Measurements from ENCODE around the gene HTR3E. TPM values are rescaled to one million over a fixed set of nuclear protein-coding genes. Genes with fewer than 3 reads are reported as not detected.

HTR3E gene
- total and polyA plus RNA-seq, 2 of the 13 experiments (the other 11 are each of a cell fraction or from before 2014, with no cell fraction given): not detected

GRCh38 chr3:184135149-184135910, 38.5 kb downstream of the HTR3E start, which contains the start of gene EIF2B5 (continued):
- peak; percentile 44; the same call in 1 of the 2 replicates for TF ChIP-seq RERE (CRISPR knock-in tag; IDR thresholded peaks at IDR 0.05; ENCODE audit: low read depth)
- TF ChIP-seq SALL1 (CRISPR knock-in tag; IDR thresholded peaks at IDR 0.05): peak; percentile 90
- no peak for TF ChIP-seq MAFK (conservative IDR thresholded peaks at IDR 0.05 in 1 of 2, IDR thresholded peaks at IDR 0.05 in 1 of 2; ENCODE audit: low read length in 2 of 2)
- TF ChIP-seq FOXK1 (CRISPR knock-in tag; IDR thresholded peaks at IDR 0.05; ENCODE audit: borderline replicate concordance, low read depth): peak; percentile 88; the same call in 1 of the 2 replicates
- no peak for TF ChIP-seq ATF5 (CRISPR knock-in tag; IDR thresholded peaks at IDR 0.05; ENCODE audit: low read depth)
- TF ChIP-seq SP2 (CRISPR knock-in tag; IDR thresholded peaks at IDR 0.05): no peak
- TF ChIP-seq DRAP1 (CRISPR knock-in tag; IDR thresholded peaks at IDR 0.05): peak; percentile 83
- peak; percentile 75; the same call in 1 of the 2 replicates for TF ChIP-seq HCFC1 (IDR thresholded peaks at IDR 0.05; ENCODE audit: low read depth, low read length)
- TF ChIP-seq DPF2 (CRISPR knock-in tag; IDR thresholded peaks at IDR 0.05; ENCODE audit: borderline replicate concordance, low read depth): no peak
- no peak for TF ChIP-seq ZNF790 (CRISPR knock-in tag; IDR thresholded peaks at IDR 0.05; ENCODE audit: borderline replicate concordance)
- TF ChIP-seq REPIN1 (CRISPR knock-in tag; IDR thresholded peaks at IDR 0.05; ENCODE audit: borderline replicate concordance, low read depth): 0 out of 2 replicates have a peak, but pooled peaks have one; percentile 40
- TF ChIP-seq NCOA2 (CRISPR knock-in tag; IDR thresholded peaks at IDR 0.05): peak; percentile 56; the same call in 1 of the 2 replicates
- peak; percentile 50 for TF ChIP-seq BHLHE40 (IDR thresholded peaks at IDR 0.05; ENCODE audit: low read length)
- TF ChIP-seq ZKSCAN1 (IDR thresholded peaks at IDR 0.05; ENCODE audit: low read length): peak; percentile 63; the same call in 1 of the 2 replicates
- no peak for TF ChIP-seq PBX3 (CRISPR knock-in tag; IDR thresholded peaks at IDR 0.05; ENCODE audit: borderline replicate concordance)
- TF ChIP-seq ZNF3 (CRISPR knock-in tag; IDR thresholded peaks at IDR 0.05): 0 out of 2 replicates have a peak, but pooled peaks have one; percentile 12
- TF ChIP-seq GPBP1L1 (CRISPR knock-in tag; IDR thresholded peaks at IDR 0.05): no peak
- TF ChIP-seq ZNF256 (CRISPR knock-in tag; conservative IDR thresholded peaks at IDR 0.05): no peak
- 0 out of 2 replicates have a peak, but pooled peaks have one; percentile 77 for TF ChIP-seq KLF11 (CRISPR knock-in tag; IDR thresholded peaks at IDR 0.05)

Data from HepG2 (cell line).